MM.1S (cell line): Measurements from ENCODE around the gene TAC3.

Experiments
- DNase-seq: peaks from one replicate; pipeline ENCODE4 v3.0.0-alpha.2; 2015
- H2AFZ ChIP-seq: fragments of 300-600 bp; sonication (generic); 2 replicates; pipeline ENCODE4 v1.6.0; 2016; ENCODE audit warnings: antibody characterized with exemption, low read length
- H3F3A ChIP-seq: fragments of 300-600 bp; sonication (generic); 2 replicates; pipeline ENCODE4 v1.6.1; 2016; ENCODE audit warnings: mild to moderate bottlenecking, antibody characterized with exemption, low read length, moderate library complexity, mixed read lengths; ENCODE audit not compliant: insufficient read depth
- H3K27ac ChIP-seq: fragments of 300-600 bp; sonication (generic); 2 replicates; pipeline ENCODE4 v1.5.1; 2016; ENCODE audit warnings: mild to moderate bottlenecking, low read length
- H3K27me3 ChIP-seq: fragments of 300-600 bp; sonication (generic); replicated peaks from 2 replicates; pipeline ENCODE4 v1.6.0; 2016; ENCODE audit warnings: low read length; ENCODE audit not compliant: insufficient read depth
- H3K36me3 ChIP-seq: fragments of 300-600 bp; sonication (generic); replicated peaks from 2 replicates; pipeline ENCODE4 v1.6.1; 2016; ENCODE audit warnings: mild to moderate bottlenecking, low read length, mixed read lengths; ENCODE audit not compliant: insufficient read depth
- H3K4me1 ChIP-seq: fragments of 300-600 bp; sonication (generic); 2 replicates; pipeline ENCODE4 v1.6.1; 2016; ENCODE audit warnings: low read length, mixed read lengths
- H3K4me2 ChIP-seq: fragments of 300-600 bp; sonication (generic); 2 replicates; pipeline ENCODE4 v1.6.0; 2016; ENCODE audit warnings: low read depth, low read length
- H3K4me3 ChIP-seq: fragments of 300-600 bp; sonication (generic); 2 replicates; pipeline ENCODE4 v1.5.1; 2016; ENCODE audit warnings: low read length, mixed read lengths
- H3K79me2 ChIP-seq: fragments of 300-600 bp; sonication (generic); 2 replicates; pipeline ENCODE4 v1.6.1; 2016; ENCODE audit warnings: mixed run types, low read length, mixed read lengths
- H3K9ac ChIP-seq: fragments of 300-600 bp; sonication (generic); 2 replicates; pipeline ENCODE4 v1.6.1; 2016; ENCODE audit warnings: low read length, mixed read lengths
- H3K9me2 ChIP-seq: fragments of 300-600 bp; sonication (generic); replicated peaks from 2 replicates; pipeline ENCODE4 v1.6.1; 2016; ENCODE audit warnings: mild to moderate bottlenecking, low read length, mixed read lengths; ENCODE audit not compliant: insufficient read depth
- H3K9me3 ChIP-seq: fragments of 300-600 bp; sonication (generic); replicated peaks from 2 replicates; pipeline ENCODE4 v1.6.1; 2016; ENCODE audit warnings: mild to moderate bottlenecking, low read length, mixed read lengths; ENCODE audit not compliant: insufficient read depth
- H4K20me1 ChIP-seq: fragments of 300-600 bp; sonication (generic); 2 replicates; pipeline ENCODE4 v1.6.1; 2016; ENCODE audit warnings: mild to moderate bottlenecking, low read length, moderate library complexity, mixed read lengths; ENCODE audit not compliant: insufficient read depth
- CTCF ChIP-seq: fragments of 300-600 bp; sonication (generic); IDR thresholded peaks from 2 replicates; pipeline ENCODE4 v1.5.1; 2016; ENCODE audit warnings: antibody characterized with exemption, low read length, mixed read lengths
- EZH2 ChIP-seq: fragments of 300-600 bp; sonication (generic); optimal IDR thresholded peaks from 2 replicates; pipeline ENCODE3; 2017; ENCODE audit warnings: low read depth, mild to moderate bottlenecking, antibody characterized with exemption, low read length, mixed read lengths
- EZH2phosphoT487 ChIP-seq: fragments of 300-600 bp; sonication (generic); IDR thresholded peaks from 2 replicates; pipeline ENCODE4 v1.6.1; 2018; ENCODE audit warnings: antibody characterized with exemption, low read length

The TAC3 gene

DNA sequence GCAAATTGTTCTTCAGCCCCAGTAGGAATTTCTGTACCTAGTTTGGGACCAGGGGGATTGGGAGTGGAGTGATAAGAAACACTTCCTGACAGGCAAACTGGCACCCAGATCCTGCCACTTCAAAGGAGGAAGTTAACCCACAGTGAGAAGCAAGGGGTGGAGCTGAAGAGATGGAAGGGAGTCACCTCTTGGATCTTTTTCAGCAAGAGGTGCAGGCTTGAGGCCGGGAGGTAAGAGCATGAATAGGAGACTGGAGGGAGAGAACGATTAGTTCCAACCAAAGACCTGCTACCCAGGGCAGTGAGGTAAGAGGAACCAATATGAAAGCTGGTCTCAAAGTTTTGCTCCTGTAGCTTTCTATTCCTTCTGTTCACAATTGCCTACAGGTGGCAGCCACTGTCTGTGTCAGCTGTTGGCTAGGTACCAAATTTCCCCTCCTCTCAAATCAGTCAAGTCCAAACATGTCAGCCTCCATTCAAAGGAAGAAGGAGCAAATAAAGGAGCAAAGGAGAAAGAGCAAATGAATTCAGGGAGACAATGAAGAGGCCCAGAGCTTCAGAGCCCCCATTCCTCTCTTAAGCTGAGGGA lies 14.9 kb upstream of the TAC3 start:
- H3K27me3 ChIP-seq, result no peaks in the 10 kb centered on the region
- no peaks in the 10 kb centered on the region for H3K9me2 ChIP-seq
- TF ChIP-seq CTCF (peak; percentile 32), EZH2 (no peak)
- H3K4me3 ChIP-seq, result no peak overlapping the region
- H4K20me1 ChIP-seq, result no peaks in the 10 kb centered on the region
- H3K36me3 ChIP-seq, result no peaks in the 10 kb centered on the region
- DNase-seq, result peak; percentile 43
- no peaks in the 10 kb centered on the region for H3K4me1 ChIP-seq
- H3K79me2 ChIP-seq, result no peaks in the 10 kb centered on the region
- H2AFZ ChIP-seq, result peak overlapping the region; percentile 59
- H3F3A ChIP-seq, result no peaks in the 10 kb centered on the region
- no peak overlapping the region for H3K27ac ChIP-seq
- no peak overlapping the region for H3K9ac ChIP-seq
- no peaks in the 10 kb centered on the region for H3K9me3 ChIP-seq
- H3K4me2 ChIP-seq, result peak overlapping the region; percentile 13; the same call in 1 of the 2 replicates

- Histone ChIP-seq H3K4me2 (no peak overlapping the region), H3K27me3 (no peaks in the 10 kb centered on the region), H3K4me1 (no peaks in the 10 kb centered on the region), H3K4me3 (no peak overlapping the region), H3K79me2 (no peaks in the 10 kb centered on the region), H3K9me3 (no peaks in the 10 kb centered on the region), H3K36me3 (no peaks in the 10 kb centered on the region), H2AFZ (no peak overlapping the region), H3F3A (no peaks in the 10 kb centered on the region), H4K20me1 (no peaks in the 10 kb centered on the region), H3K9ac (no peak overlapping the region), H3K9me2 (no peaks in the 10 kb centered on the region), H3K27ac (no peak overlapping the region)
- TF ChIP-seq CTCF (no peak), EZH2phosphoT487 (no peak), EZH2 (no peak)
- no peak for DNase-seq
Measured at GRCh38 chr12:57029457-57029856, 13.1 kb upstream of the TAC3 start.

- Histone ChIP-seq H3K27me3 (no peaks in the 10 kb centered on the region), H3K4me3 (no peak overlapping the region), H3K4me2 (no peak overlapping the region), H3K79me2 (no peaks in the 10 kb centered on the region), H3F3A (no peaks in the 10 kb centered on the region), H3K27ac (no peak overlapping the region), H3K9me2 (no peaks in the 10 kb centered on the region), H3K36me3 (no peaks in the 10 kb centered on the region), H3K4me1 (no peaks in the 10 kb centered on the region), H3K9ac (no peak overlapping the region), H3K9me3 (no peaks in the 10 kb centered on the region), H2AFZ (no peak overlapping the region), H4K20me1 (no peaks in the 10 kb centered on the region)
- TF ChIP-seq CTCF (no peak), EZH2 (no peak), EZH2phosphoT487 (no peak)
- no peak for DNase-seq
Measured at GRCh38 chr12:57027805-57028153, 11.4 kb upstream of the TAC3 start.
